Tibial artery (tissue), 4 donors: ENCODE results near the gene FCHSD1.

Experiments used
- DNase-seq, 2 donors: peaks; one replicate each; pipeline ENCODE4 v3.0.0-alpha.2; 2019
- H3K27ac ChIP-seq, 2 donors: fragments of 200-600 bp; sonication (generic) in 1 of 2; 1 replicate in 1 of 2; 2 replicates in 1 of 2; pipeline ENCODE4 v1.5.1; 2018 to 2019; ENCODE audit warnings: mild to moderate bottlenecking in 1 of 2
- H3K27me3 ChIP-seq, 2 donors: fragments of 200-600 bp; sonication (generic) in 1 of 2; one replicate each; pipeline versions ENCODE4 v1.5.1 to v1.6.0; 2016 to 2019
- H3K36me3 ChIP-seq, 3 donors: fragments of 200-600 bp; sonication (generic) in 2 of 3; one replicate each; pipeline ENCODE4 v1.5.1; 2016 to 2019; ENCODE audit warnings: mild to moderate bottlenecking in 2 of 3
- H3K4me1 ChIP-seq, 4 donors: fragments of 200-600 bp; sonication (generic) in 2 of 4; 1 replicate in 3 of 4; 2 replicates in 1 of 4; pipeline ENCODE4 v1.5.1; 2016 to 2019
- H3K4me3 ChIP-seq, 2 donors: fragments of 200-600 bp; sonication (generic) in 1 of 2; 1 replicate in 1 of 2; 2 replicates in 1 of 2; pipeline ENCODE4 v1.5.1; 2018 to 2019; ENCODE audit warnings: mild to moderate bottlenecking in 2 of 2
- H3K9me3 ChIP-seq, 3 donors: fragments of 200-600 bp; sonication (generic) in 1 of 3; one replicate each; pipeline ENCODE4 v1.5.1; 2016 to 2019
- intact Hi-C: fragments of 100-400 bp; cut with DNase I; formaldehyde crosslinking; loops from one replicate; pipeline ENCODE4 v1.15.0; 2023; ENCODE audit warnings: low total_unique reads
- TF ChIP-seq, protein P1 (sequence below), 2 experiments: fragments of 200-600 bp in 1 of 2; fragments of 450-650 bp in 1 of 2; IDR thresholded peaks; one replicate each; pipeline ENCODE4 v1.5.1; 2017 to 2019; ENCODE audit warnings: antibody characterized with exemption in 2 of 2, mild to moderate bottlenecking in 1 of 2, moderate library complexity in 1 of 2

The FCHSD1 gene

DNA sequence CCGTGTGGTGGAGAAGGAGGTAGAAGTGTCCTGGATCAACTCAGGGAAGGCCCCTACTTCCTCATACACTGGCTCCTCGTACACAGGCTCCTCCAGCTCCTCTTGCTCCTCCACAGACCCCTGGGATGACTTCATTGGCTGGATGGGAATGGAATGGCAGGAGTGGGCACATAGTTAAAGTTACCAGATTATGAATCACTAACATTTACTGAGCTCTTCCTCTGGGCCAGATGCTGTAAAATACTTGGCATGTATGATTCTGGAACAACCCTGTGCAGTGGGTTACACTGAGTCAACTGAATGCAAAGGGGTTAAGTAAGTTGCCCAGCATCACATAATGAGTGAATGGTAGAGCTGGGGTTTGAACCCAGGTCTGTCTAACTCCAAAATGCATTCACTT is 3.1 kb upstream of the FCHSD1 start:
- intact Hi-C loops, result no loop called here

DNA sequence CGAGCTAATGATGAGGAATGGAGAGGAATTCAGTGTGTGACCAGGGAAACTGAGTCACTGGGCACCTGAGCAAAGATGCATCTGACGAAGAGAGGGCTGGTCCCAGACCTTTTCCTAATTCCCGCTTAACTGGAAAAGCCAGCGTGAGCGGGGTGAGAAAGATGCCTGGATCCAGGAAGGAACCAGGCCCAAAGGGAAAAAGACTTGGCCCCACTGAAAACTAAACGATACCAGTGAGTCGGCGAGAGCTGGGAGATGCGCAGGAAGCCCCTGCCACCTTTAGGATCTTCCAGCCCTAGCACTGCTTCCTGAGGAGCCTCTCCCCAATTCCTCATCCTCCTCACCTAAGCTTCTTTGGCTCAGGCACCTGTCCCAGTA is 499 bp upstream of the FCHSD1 start:
- peaks cover 0 to 19% (median 13%) of the 10 kb centered on the region in 4 donors for H3K4me1 ChIP-seq
- peaks cover 0 to 39% (median 22%) of the 10 kb centered on the region in 3 donors for H3K36me3 ChIP-seq
- H3K9me3 ChIP-seq, result no peaks in the 10 kb centered on the region
- TF ChIP-seq, protein P1, sequence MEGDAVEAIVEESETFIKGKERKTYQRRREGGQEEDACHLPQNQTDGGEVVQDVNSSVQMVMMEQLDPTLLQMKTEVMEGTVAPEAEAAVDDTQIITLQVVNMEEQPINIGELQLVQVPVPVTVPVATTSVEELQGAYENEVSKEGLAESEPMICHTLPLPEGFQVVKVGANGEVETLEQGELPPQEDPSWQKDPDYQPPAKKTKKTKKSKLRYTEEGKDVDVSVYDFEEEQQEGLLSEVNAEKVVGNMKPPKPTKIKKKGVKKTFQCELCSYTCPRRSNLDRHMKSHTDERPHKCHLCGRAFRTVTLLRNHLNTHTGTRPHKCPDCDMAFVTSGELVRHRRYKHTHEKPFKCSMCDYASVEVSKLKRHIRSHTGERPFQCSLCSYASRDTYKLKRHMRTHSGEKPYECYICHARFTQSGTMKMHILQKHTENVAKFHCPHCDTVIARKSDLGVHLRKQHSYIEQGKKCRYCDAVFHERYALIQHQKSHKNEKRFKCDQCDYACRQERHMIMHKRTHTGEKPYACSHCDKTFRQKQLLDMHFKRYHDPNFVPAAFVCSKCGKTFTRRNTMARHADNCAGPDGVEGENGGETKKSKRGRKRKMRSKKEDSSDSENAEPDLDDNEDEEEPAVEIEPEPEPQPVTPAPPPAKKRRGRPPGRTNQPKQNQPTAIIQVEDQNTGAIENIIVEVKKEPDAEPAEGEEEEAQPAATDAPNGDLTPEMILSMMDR (IDR thresholded peaks at IDR 0.05), result no peak
- peak overlapping the region; percentile 45 to 72 for H3K27ac ChIP-seq
- intact Hi-C loops, result no loop called here
- no peaks in the 10 kb centered on the region for H3K27me3 ChIP-seq
- no peak for DNase-seq
- peak overlapping the region; percentile 68 to 73 for H3K4me3 ChIP-seq

More for the DNA sequence above, 3.1 kb upstream of the FCHSD1 start:
- Histone ChIP-seq H3K4me3 (no peak overlapping the region), H3K36me3 (peaks cover 0 to 24% (median 11%) of the 10 kb centered on the region in 3 donors), H3K9me3 (no peaks in the 10 kb centered on the region), H3K27ac (no peak overlapping the region), H3K4me1 (peaks cover 0 to 19% (median 13%) of the 10 kb centered on the region in 4 donors), H3K27me3 (no peaks in the 10 kb centered on the region)
- no peak for DNase-seq
- TF ChIP-seq, protein P1 (IDR thresholded peaks at IDR 0.05), result no peak

- H3K27me3 ChIP-seq, result no peaks in the 10 kb centered on the region
- H3K27ac ChIP-seq, result no peak overlapping the region
- intact Hi-C loops, result no loop called here
- TF ChIP-seq, protein P1 (IDR thresholded peaks at IDR 0.05), result no peak
- H3K36me3 ChIP-seq, result peaks cover 7 to 39% (median 38%) of the 10 kb centered on the region in 3 donors
- H3K4me1 ChIP-seq, result peaks cover 0 to 19% (median 13%) of the 10 kb centered on the region in 4 donors
- no peak overlapping the region for H3K4me3 ChIP-seq
- DNase-seq, result no peak
- H3K9me3 ChIP-seq, result no peaks in the 10 kb centered on the region
These were observed 1.2 kb downstream of the FCHSD1 start for GRCh38 chr5:141649972-141650371.

DNA sequence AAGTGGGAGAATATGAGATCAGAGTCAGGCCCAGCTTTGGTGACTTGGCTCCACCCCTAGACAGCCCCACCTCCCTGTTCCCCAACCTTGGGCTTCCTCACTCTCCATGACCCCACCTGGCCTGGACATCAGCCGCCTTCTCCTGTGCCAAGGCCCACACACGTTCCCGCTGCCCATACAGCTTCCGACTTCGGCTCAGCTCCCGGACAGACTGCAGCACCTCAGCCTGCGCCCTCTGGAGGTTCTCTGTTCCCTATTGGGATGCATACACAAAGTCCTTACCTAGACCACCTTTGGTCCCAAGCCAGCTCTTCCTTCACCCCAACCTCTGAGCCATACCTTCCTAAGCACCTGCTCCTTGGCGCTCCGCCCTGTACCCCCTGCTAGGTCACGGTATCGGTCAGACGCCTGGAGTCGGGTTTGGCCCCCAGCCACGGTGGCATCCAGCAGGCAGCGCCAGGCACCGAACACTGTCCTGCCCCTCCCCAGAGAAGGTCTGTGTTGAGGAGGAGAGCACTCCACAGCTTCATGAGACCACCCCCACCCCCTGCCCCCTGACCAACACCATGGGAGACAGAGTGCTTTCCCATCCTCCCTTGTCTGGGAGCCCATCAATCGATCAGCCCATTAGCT is 2.0 kb downstream of the FCHSD1 start:
- no peaks in the 10 kb centered on the region for H3K27me3 ChIP-seq
- peaks cover 7 to 47% (median 45%) of the 10 kb centered on the region in 3 donors for H3K36me3 ChIP-seq
- no peak for DNase-seq
- H3K4me1 ChIP-seq, result peaks cover 0 to 19% (median 13%) of the 10 kb centered on the region in 4 donors
- TF ChIP-seq, protein P1 (IDR thresholded peaks at IDR 0.05), result no peak
- H3K9me3 ChIP-seq, result no peaks in the 10 kb centered on the region
- intact Hi-C loops, result no loop called here
- no peak overlapping the region for H3K4me3 ChIP-seq
- H3K27ac ChIP-seq, result no peak overlapping the region

GRCh38 chr5:141647851-141648250 is 3.4 kb downstream of the FCHSD1 start:
- no peak for DNase-seq
- peaks cover 0 to 19% (median 13%) of the 10 kb centered on the region in 4 donors for H3K4me1 ChIP-seq
- no peak overlapping the region for H3K27ac ChIP-seq
- peaks cover 10 to 55% (median 52%) of the 10 kb centered on the region in 3 donors for H3K36me3 ChIP-seq
- TF ChIP-seq, protein P1 (IDR thresholded peaks at IDR 0.05), result no peak
- no peaks in the 10 kb centered on the region for H3K9me3 ChIP-seq
- no peaks in the 10 kb centered on the region for H3K27me3 ChIP-seq
- intact Hi-C loops, result no loop called here
- H3K4me3 ChIP-seq, result no peak overlapping the region
